IPS-NIHi7 (cell line): ENCODE measurements around the gene TCF7L1.

Experiments
- DNase-seq: peaks from one replicate; pipeline ENCODE4 v3.0.0; 2012; ENCODE audit warnings: mixed read lengths; ENCODE audit errors: extremely low spot score

TCF7L1 gene

GRCh38 chr2:85230679-85231467 is 97.7 kb downstream of the TCF7L1 start:
- DNase-seq = peak; percentile 46

- no peak for DNase-seq
Measured at GRCh38 chr2:85231468-85231805, 98.2 kb downstream of the TCF7L1 start.

GRCh38 chr2:85231952-85232351 is 98.8 kb downstream of the TCF7L1 start:
- peak; percentile 50 for DNase-seq

- DNase-seq = no peak
Measured at GRCh38 chr2:85234868-85235267, 101.7 kb downstream of the TCF7L1 start.

- DNase-seq = no peak
Measured at GRCh38 chr2:85235281-85235680, 102.1 kb downstream of the TCF7L1 start.

GRCh38 chr2:85236084-85236483 is 102.9 kb downstream of the TCF7L1 start:
- DNase-seq = no peak

- peak; percentile 78 for DNase-seq
Measured at GRCh38 chr2:85237849-85238565, 104.8 kb downstream of the TCF7L1 start.

GRCh38 chr2:85238607-85239006 is 105.4 kb downstream of the TCF7L1 start:
- no peak for DNase-seq

- DNase-seq = no peak
Measured at GRCh38 chr2:85239102-85239501, 105.9 kb downstream of the TCF7L1 start.

- no peak for DNase-seq
Measured at GRCh38 chr2:85240055-85240454, 106.9 kb downstream of the TCF7L1 start.

- no peak for DNase-seq
Measured at GRCh38 chr2:85242321-85242720, 109.1 kb downstream of the TCF7L1 start.

GRCh38 chr2:85243101-85244072 is 110.2 kb downstream of the TCF7L1 start:
- peak; percentile 76 for DNase-seq

- no peak for DNase-seq
Measured at GRCh38 chr2:85244828-85245227, 111.6 kb downstream of the TCF7L1 start.

- DNase-seq = no peak
Measured at GRCh38 chr2:85245891-85246290, 112.7 kb downstream of the TCF7L1 start.

- no peak for DNase-seq
Measured at GRCh38 chr2:85246348-85246747, 113.2 kb downstream of the TCF7L1 start.

- no peak for DNase-seq
Measured at GRCh38 chr2:85247610-85248009, 114.4 kb downstream of the TCF7L1 start.

GRCh38 chr2:85248773-85249509 is 115.7 kb downstream of the TCF7L1 start:
- DNase-seq = no peak

GRCh38 chr2:85250045-85250444 is 116.9 kb downstream of the TCF7L1 start:
- no peak for DNase-seq

GRCh38 chr2:85251070-85251616 is 118.0 kb downstream of the TCF7L1 start:
- no peak for DNase-seq

- DNase-seq = no peak
Measured at GRCh38 chr2:85253890-85254289, 120.7 kb downstream of the TCF7L1 start.
